MM.1S (cell line): ENCODE results near the gene CDK8.

Experiments
- EZH2 ChIP-seq: fragments of 300-600 bp; sonication (generic); optimal IDR thresholded peaks from 2 replicates; pipeline ENCODE3; 2017; ENCODE audit warnings: low read depth, mild to moderate bottlenecking, antibody characterized with exemption, low read length, mixed read lengths
- EZH2phosphoT487 ChIP-seq: fragments of 300-600 bp; sonication (generic); IDR thresholded peaks from 2 replicates; pipeline ENCODE4 v1.6.1; 2018; ENCODE audit warnings: antibody characterized with exemption, low read length
- TF ChIP-seq, protein P1 (sequence below): fragments of 300-600 bp; sonication (generic); IDR thresholded peaks from 2 replicates; pipeline ENCODE4 v1.5.1; 2016; ENCODE audit warnings: antibody characterized with exemption, low read length, mixed read lengths

DNA sequence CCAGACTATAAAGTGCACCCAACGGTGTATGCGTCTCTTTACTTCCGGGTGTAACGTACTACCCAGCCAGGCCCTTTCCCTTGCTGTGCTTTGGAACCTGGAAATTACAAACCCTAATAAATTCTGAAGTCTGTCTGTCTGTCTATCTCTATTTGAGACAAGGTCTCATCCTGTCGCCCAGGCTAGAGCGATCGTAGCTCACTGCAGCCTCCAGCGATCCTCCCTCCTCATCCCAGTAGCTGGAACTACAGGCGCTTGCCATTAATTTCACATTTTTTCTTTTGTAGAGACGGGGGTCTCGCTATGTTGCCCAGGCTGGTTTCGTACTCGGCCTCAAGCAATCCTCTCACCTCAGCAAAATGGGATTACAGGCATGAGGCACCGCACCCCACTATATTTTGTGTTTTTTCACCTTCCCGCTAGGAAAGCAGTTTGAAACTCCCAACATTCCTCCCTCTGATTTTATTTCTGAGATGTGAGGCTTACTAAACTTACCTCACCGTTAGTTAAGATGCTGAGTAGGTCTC, 31.3 kb upstream of the CDK8 start:
- TF ChIP-seq, protein P1, sequence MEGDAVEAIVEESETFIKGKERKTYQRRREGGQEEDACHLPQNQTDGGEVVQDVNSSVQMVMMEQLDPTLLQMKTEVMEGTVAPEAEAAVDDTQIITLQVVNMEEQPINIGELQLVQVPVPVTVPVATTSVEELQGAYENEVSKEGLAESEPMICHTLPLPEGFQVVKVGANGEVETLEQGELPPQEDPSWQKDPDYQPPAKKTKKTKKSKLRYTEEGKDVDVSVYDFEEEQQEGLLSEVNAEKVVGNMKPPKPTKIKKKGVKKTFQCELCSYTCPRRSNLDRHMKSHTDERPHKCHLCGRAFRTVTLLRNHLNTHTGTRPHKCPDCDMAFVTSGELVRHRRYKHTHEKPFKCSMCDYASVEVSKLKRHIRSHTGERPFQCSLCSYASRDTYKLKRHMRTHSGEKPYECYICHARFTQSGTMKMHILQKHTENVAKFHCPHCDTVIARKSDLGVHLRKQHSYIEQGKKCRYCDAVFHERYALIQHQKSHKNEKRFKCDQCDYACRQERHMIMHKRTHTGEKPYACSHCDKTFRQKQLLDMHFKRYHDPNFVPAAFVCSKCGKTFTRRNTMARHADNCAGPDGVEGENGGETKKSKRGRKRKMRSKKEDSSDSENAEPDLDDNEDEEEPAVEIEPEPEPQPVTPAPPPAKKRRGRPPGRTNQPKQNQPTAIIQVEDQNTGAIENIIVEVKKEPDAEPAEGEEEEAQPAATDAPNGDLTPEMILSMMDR = no peak
- no peak for TF ChIP-seq EZH2
- TF ChIP-seq EZH2phosphoT487 = no peak
